ENCODE results near the gene GDF2.

Gene GDF2

DNA sequence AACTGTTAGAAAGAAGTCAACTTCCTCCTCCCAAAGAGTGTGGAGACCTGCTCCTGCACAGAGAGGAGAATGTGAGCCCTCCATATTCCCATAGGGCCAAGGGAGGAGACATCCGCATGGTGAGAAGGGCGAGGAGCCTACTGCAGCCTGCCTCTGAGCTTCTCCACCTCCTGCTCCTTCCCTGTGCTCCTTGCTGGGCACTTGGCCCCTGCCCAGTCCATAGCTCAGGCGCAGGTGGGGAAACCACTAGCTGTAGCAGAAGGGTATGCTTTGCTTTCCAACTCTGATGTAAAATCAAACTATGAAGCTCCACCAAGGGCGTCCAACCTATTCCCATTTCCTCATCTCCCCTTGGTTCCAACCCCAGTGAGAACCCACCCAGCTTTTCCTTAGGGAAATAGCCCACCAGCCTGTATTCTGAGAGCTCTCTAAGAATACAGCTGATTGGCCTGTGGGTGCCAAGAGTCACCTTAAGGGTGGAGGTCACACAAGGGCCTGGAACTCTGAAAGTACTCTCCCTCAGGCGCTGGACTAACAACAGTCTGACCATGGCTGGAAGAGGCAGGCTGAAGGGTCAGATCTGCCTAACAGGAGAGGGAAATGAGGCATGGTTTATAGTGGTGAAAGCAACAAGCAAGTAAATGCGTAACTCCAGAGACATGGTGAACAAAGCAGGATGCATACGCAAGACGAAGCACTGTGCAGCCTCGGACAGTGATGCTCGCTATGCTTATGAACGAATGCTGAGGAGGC, 47.9 kb downstream of the GDF2 start:
- no peak for DNase-seq (ENCODE audit: low spot score)

DNA sequence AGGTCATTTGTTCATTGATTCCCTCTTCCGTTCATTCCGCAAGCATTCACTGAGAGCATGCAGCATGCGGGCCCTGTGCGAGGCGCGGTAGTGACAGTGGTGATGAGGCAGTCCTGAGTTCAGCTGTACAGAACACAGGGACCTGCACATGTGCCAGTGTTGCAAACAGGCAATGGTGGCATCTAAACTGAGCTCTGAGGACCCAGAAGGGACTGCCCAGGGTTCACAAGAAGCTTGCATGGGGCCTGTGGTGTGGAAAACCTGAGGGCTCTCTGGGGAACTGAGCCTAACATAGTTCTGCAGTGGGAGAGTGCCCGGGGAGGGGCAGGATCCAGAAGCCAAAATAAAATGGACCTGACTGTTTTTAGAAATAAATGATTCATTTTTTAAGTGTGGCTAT, 48.6 kb downstream of the GDF2 start:
- no peak for DNase-seq (ENCODE audit: low spot score)

DNA sequence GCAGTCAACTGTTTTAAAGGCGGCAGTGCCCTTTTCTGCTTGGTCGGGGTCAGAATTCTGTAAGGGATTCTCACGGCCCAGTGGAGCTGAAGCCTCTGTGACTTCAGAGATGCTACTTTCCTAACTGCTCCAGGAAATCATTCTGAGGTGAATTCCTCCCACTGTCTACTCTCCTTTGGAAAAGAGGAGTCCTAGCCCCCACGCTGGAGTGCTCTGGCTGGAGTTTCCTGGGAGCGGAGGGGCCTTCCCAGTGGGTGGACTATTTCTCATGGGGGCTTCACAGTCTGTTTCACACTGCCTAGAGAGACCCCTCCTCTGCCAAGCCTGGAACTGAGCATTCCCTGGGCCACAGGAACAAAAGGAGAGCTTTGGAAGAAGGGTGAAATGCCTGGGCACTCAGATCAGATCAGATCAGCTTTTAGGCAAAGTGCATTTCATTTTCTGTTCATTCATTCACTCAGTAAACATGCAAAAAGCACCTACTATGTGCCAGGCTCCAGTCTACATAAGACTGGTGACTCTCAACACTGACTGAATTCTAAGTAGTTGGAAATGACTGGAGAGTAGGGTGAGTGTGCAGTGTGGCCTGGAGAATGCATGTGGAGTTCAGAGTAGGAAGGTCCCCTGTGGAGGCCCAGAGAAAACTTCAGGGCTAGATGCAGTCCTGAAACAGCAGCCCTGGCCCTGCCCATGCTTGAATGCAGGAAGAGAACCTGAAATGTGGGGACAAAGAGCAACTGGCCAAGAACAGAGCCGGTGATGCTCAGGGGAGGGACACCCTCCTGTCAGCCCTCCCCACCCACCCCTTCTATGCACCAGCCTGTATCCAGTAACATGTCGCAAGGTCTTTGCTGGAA, 49.6 kb downstream of the GDF2 start:
- DNase-seq (ENCODE audit: low spot score) = no peak

DNA sequence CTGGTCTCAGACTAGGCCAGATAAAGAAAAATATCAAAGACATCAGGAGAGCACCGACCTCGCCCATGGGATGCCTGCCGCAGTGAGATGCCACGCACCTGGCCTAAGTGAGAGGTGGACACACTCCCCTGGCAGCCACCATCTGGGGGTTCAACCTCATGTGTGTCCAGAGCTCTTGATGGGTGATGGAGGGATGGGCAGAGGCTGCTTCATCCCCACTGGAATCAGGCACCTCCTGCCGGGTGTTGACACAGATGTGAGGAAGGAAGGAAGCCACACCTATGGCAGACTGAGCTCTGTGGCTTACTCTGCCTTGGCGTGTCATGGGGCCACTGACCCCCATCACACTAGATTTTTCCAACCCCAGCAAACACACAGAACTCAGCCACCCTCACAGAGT, 50.5 kb downstream of the GDF2 start:
- no peak for DNase-seq (ENCODE audit: low spot score)

DNA sequence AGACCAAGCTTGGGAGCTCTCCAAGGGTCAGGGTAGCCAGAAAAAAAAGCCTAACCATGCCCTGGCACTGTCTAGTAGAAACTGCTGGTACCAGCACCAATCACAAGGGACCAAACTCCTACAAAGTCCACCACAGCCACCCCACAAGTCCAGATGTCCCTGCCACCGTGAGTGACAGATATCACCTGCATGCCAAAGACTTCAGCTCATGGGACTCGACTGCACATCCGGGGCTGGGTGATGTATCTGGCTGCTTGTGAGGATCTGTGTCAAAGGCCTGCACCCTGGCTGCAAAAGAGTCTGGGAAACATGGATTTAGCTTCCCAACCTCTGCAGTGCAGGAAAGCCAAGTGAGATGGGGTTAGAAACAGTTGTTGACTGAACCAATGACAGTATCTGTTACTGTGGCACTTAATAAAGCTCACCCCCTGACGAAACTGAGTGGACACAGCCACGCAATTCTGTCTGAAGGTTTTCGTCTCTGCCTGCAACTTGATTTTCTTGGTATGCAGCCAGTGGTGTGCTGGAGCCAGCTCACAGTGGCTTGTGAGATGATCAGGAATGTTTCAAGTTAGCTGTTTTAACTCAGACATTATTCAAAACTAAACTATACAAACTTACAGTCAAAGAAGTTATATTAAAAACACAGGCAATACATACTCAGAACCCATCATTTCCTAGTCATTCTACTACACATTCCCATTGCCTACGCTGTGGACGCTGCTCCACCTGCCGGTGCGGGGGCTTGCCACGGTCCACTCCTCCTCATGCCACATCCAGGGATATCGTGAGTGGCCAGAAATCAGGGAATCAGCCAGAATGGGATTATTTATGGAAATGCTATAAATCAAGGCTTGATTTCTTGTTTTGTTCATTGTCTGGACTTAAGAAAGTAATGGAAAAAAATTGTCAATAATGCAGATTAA, 52.6 kb downstream of the GDF2 start:
- no peak for DNase-seq (ENCODE audit: low spot score)

DNA sequence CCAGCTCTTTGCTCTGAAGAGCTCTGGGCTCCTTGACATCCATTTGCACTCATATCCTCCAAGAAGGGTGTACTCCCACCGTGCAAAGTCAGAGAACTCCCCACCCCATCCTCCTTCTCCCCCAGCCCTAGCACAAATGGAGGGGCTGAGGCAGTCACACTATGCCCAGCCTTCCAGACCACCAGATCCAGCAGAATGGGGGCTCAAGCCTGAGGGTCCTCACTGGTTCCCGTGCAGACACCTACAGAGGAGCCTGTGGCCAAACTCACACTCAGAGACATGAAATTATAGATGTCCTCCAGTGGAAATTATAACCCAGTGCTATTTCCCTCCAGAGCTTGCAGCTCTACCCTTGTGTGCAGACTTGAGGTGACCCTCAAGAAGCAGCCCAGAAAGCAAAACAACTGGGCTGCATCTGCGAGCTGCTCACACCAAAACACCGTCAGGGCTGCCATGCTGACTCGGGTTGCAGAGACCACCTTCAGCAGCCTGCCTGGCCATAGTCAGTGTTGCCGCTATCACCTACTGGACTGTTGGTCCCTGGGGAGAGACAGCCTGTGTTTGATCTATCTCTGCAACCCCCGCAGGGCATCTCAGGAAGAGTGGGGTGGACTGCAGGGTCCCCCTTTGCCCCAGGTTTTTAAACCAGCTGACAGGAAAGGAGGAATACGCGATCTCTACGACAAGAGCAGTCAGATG, 54.4 kb downstream of the GDF2 start:
- no peak for DNase-seq (ENCODE audit: low spot score)

Data from kidney capillary endothelial cell (primary cell).